LNCaP clone FGC (cell line): ENCODE results near the gene AVPR2.

Experiments used
- DNase-seq: peaks from one replicate; pipeline ENCODE4 v3.0.0-alpha.2; 2011; ENCODE audit warnings: low read depth
- H3K4me3 ChIP-seq: 2 replicates; pipeline ENCODE4 v1.5.1; 2011; ENCODE audit warnings: mild to moderate bottlenecking, low read depth, low read length, control low read depth
- TF ChIP-seq, protein P1 (sequence below): IDR thresholded peaks from 2 replicates; pipeline ENCODE4 v1.5.1; 2012; ENCODE audit warnings: mild to moderate bottlenecking; ENCODE audit not compliant: control insufficient read depth, insufficient read depth; ENCODE audit errors: extremely low read depth

The AVPR2 gene

DNA sequence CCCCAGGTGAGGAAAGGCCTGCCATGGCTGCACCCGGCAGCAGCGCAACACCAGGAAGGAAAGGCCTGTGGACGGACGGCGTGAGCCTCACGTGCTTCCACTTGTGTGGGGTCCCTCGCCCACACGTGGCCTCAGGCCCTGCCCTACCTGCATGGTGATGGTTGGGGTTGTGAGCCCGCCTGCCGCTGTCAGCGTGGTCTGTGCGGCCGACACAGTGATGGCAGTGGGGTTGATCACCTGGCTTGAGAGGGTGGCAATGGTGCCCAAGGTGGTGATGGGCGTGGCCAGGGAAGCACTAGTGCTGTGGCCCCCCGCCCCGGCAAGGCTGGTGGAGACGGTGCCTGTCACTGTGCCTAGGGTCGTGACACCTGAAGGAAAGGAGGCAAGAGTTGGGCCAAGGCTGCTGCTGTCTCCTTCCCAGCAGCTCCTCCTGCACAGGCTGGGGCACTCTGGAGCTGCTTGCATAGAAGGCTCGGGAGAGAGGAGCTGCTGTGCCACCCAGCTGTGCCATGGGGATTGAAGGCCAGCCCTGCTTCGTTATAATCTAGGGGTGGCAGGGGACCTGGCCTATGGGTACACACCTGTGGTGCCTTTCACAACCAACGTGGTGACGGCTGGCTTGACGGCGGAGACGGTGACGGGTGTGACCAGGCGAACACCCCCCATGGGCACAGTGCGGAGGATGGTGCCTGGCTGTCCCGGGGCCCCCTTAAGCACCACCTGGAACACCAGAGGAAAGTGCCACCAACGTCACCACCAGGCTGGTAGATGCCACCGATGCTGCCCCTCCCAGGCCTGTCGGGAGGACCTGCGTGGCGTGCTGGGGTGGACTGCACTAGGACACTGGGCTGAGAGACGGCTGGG, 51.8 kb downstream of the AVPR2 start:
- TF ChIP-seq, protein P1, sequence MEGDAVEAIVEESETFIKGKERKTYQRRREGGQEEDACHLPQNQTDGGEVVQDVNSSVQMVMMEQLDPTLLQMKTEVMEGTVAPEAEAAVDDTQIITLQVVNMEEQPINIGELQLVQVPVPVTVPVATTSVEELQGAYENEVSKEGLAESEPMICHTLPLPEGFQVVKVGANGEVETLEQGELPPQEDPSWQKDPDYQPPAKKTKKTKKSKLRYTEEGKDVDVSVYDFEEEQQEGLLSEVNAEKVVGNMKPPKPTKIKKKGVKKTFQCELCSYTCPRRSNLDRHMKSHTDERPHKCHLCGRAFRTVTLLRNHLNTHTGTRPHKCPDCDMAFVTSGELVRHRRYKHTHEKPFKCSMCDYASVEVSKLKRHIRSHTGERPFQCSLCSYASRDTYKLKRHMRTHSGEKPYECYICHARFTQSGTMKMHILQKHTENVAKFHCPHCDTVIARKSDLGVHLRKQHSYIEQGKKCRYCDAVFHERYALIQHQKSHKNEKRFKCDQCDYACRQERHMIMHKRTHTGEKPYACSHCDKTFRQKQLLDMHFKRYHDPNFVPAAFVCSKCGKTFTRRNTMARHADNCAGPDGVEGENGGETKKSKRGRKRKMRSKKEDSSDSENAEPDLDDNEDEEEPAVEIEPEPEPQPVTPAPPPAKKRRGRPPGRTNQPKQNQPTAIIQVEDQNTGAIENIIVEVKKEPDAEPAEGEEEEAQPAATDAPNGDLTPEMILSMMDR: no peak
- no peak overlapping the region for H3K4me3 ChIP-seq
- no peak for DNase-seq
